GM21529 (cell line): ENCODE measurements around the gene RALY.

Experiments used
- ATAC-seq: cut with Tn5 transposase; IDR thresholded peaks from one replicate; pipeline ENCODE4 v1.9.1; 2021; ENCODE audit not compliant: unreplicated experiment

Gene RALY

GRCh38 chr20:33993576-33994221 is at the start of gene RALY:
Gene RALY, plus strand, starts transcription at chr20:33993911. Its CDS starts 78,164 bp downstream, at chr20:34072075.
- ATAC-seq = peak; percentile 56

- no peak for ATAC-seq
Measured at GRCh38 chr20:33944914-33945313, 48.8 kb upstream of the RALY start.

- ATAC-seq = no peak
Measured at GRCh38 chr20:33945391-33946081, 48.2 kb upstream of the RALY start.

GRCh38 chr20:33947709-33948295 is 45.9 kb upstream of the RALY start:
- ATAC-seq = no peak

- ATAC-seq = no peak
Measured at GRCh38 chr20:33948480-33948879, 45.2 kb upstream of the RALY start.

GRCh38 chr20:33951171-33951570 is 42.5 kb upstream of the RALY start:
- ATAC-seq = no peak

GRCh38 chr20:33954504-33954903 is 39.2 kb upstream of the RALY start:
- no peak for ATAC-seq

GRCh38 chr20:33963751-33964150 is 30.0 kb upstream of the RALY start:
- no peak for ATAC-seq

GRCh38 chr20:33964441-33964840 is 29.3 kb upstream of the RALY start:
- ATAC-seq = no peak

- no peak for ATAC-seq
Measured at GRCh38 chr20:33967126-33967525, 26.6 kb upstream of the RALY start.

- ATAC-seq = no peak
Measured at GRCh38 chr20:33969563-33969962, 24.1 kb upstream of the RALY start.

- ATAC-seq = no peak
Measured at GRCh38 chr20:33970229-33970628, 23.5 kb upstream of the RALY start.

GRCh38 chr20:33971147-33971975 is 22.4 kb upstream of the RALY start:
- no peak for ATAC-seq

GRCh38 chr20:33976959-33977358 is 16.8 kb upstream of the RALY start:
- ATAC-seq = no peak

GRCh38 chr20:33977535-33977934 is 16.2 kb upstream of the RALY start:
- ATAC-seq = no peak

GRCh38 chr20:33979094-33979493 is 14.6 kb upstream of the RALY start:
- no peak for ATAC-seq

- ATAC-seq = no peak
Measured at GRCh38 chr20:33981347-33981746, 12.4 kb upstream of the RALY start.

GRCh38 chr20:33981964-33982363 is 11.7 kb upstream of the RALY start:
- no peak for ATAC-seq

GRCh38 chr20:33983371-33983770 is 10.3 kb upstream of the RALY start:
- ATAC-seq = no peak

GRCh38 chr20:33984182-33984719 is 9.5 kb upstream of the RALY start:
- ATAC-seq = no peak

GRCh38 chr20:33985280-33985679 is 8.4 kb upstream of the RALY start:
- no peak for ATAC-seq
